ENCODE measurements around the gene STX17. TPM values are rescaled to one million over a fixed set of nuclear protein-coding genes. Genes with fewer than 3 reads are reported as not detected.

Gene STX17
- total RNA-seq, 1 donor from 2014 or later: 12.1 TPM

- no peak overlapping the region for H3K4me3 ChIP-seq (ENCODE audit: low read depth, low read length)
- H3K27me3 ChIP-seq (ENCODE audit: control insufficient read depth, insufficient read depth, low read length): no peaks in the 10 kb centered on the region
- DNase-seq (ENCODE audit: low read depth): no peak
- peaks cover 1% of the 10 kb centered on the region for H3K36me3 ChIP-seq (ENCODE audit: control insufficient read depth, insufficient read depth, low read length)
- no peak for TF ChIP-seq CTCF (IDR thresholded peaks at IDR 0.05; ENCODE audit: insufficient read depth, low read length, severe bottlenecking)
- no peak for FAIRE-seq
These were observed 5.1 kb downstream of the STX17 start for GRCh38 chr9:99911600-99911999.

GRCh38 chr9:99916650-99917049, 10.2 kb downstream of the STX17 start:
- no peak for DNase-seq (ENCODE audit: low read depth)
- Histone ChIP-seq H3K4me3 (ENCODE audit: low read depth, low read length) (no peak overlapping the region), H3K36me3 (ENCODE audit: control insufficient read depth, insufficient read depth, low read length) (peaks cover 1% of the 10 kb centered on the region), H3K27me3 (ENCODE audit: control insufficient read depth, insufficient read depth, low read length) (no peaks in the 10 kb centered on the region)
- FAIRE-seq: no peak
- no peak for TF ChIP-seq CTCF (IDR thresholded peaks at IDR 0.05; ENCODE audit: insufficient read depth, low read length, severe bottlenecking)

GRCh38 chr9:99918134-99918533, 11.7 kb downstream of the STX17 start:
- Histone ChIP-seq H3K4me3 (ENCODE audit: low read depth, low read length) (no peak overlapping the region), H3K27me3 (ENCODE audit: control insufficient read depth, insufficient read depth, low read length) (no peaks in the 10 kb centered on the region), H3K36me3 (ENCODE audit: control insufficient read depth, insufficient read depth, low read length) (peaks cover 1% of the 10 kb centered on the region)
- TF ChIP-seq CTCF (IDR thresholded peaks at IDR 0.05; ENCODE audit: insufficient read depth, low read length, severe bottlenecking): no peak
- DNase-seq (ENCODE audit: low read depth) (no peak), FAIRE-seq (no peak)

- no peak for TF ChIP-seq CTCF (IDR thresholded peaks at IDR 0.05; ENCODE audit: insufficient read depth, low read length, severe bottlenecking)
- no peak for FAIRE-seq
- peaks cover 1% of the 10 kb centered on the region for H3K36me3 ChIP-seq (ENCODE audit: control insufficient read depth, insufficient read depth, low read length)
- no peak for DNase-seq (ENCODE audit: low read depth)
- no peak overlapping the region for H3K4me3 ChIP-seq (ENCODE audit: low read depth, low read length)
- H3K27me3 ChIP-seq (ENCODE audit: control insufficient read depth, insufficient read depth, low read length): no peaks in the 10 kb centered on the region
These were observed 13.5 kb downstream of the STX17 start for GRCh38 chr9:99919930-99920329.

GRCh38 chr9:99921875-99922710, 15.6 kb downstream of the STX17 start:
- FAIRE-seq: no peak
- TF ChIP-seq CTCF (IDR thresholded peaks at IDR 0.05; ENCODE audit: insufficient read depth, low read length, severe bottlenecking): no peak
- no peak for DNase-seq (ENCODE audit: low read depth)
- Histone ChIP-seq H3K27me3 (ENCODE audit: control insufficient read depth, insufficient read depth, low read length) (no peaks in the 10 kb centered on the region), H3K36me3 (ENCODE audit: control insufficient read depth, insufficient read depth, low read length) (no peaks in the 10 kb centered on the region), H3K4me3 (ENCODE audit: low read depth, low read length) (no peak overlapping the region)

- TF ChIP-seq CTCF (IDR thresholded peaks at IDR 0.05; ENCODE audit: insufficient read depth, low read length, severe bottlenecking): no peak
- FAIRE-seq: no peak
- no peaks in the 10 kb centered on the region for H3K36me3 ChIP-seq (ENCODE audit: control insufficient read depth, insufficient read depth, low read length)
- H3K27me3 ChIP-seq (ENCODE audit: control insufficient read depth, insufficient read depth, low read length): no peaks in the 10 kb centered on the region
- no peak overlapping the region for H3K4me3 ChIP-seq (ENCODE audit: low read depth, low read length)
- DNase-seq (ENCODE audit: low read depth): no peak
These were observed 16.2 kb downstream of the STX17 start for GRCh38 chr9:99922711-99923030.
